ENCODE measurements around the gene BRF1.

BRF1 gene

GRCh38 chr14:105218611-105219010 is 82.2 kb downstream of the BRF1 start:
- TF ChIP-seq CTCF (IDR thresholded peaks at IDR 0.05): no peak

- no peak for TF ChIP-seq CTCF (IDR thresholded peaks at IDR 0.05)
Measured at GRCh38 chr14:105217774-105218173, 83.0 kb downstream of the BRF1 start.

GRCh38 chr14:105216490-105217247 is 84.1 kb downstream of the BRF1 start:
- TF ChIP-seq CTCF (IDR thresholded peaks at IDR 0.05): no peak

- no peak for TF ChIP-seq CTCF (IDR thresholded peaks at IDR 0.05)
Measured at GRCh38 chr14:105215602-105216001, 85.2 kb downstream of the BRF1 start.

GRCh38 chr14:105214324-105214915 is 86.4 kb downstream of the BRF1 start:
- TF ChIP-seq CTCF (IDR thresholded peaks at IDR 0.05): no peak

GRCh38 chr14:105213361-105213760 is 87.4 kb downstream of the BRF1 start:
- no peak for TF ChIP-seq CTCF (IDR thresholded peaks at IDR 0.05)

- TF ChIP-seq CTCF (IDR thresholded peaks at IDR 0.05): no peak
Measured at GRCh38 chr14:105212541-105213300, 88.1 kb downstream of the BRF1 start.
